H1 (cell line): ENCODE data around the gene CARD11. TPM values are rescaled to one million over a fixed set of nuclear protein-coding genes. Genes with fewer than 3 reads are reported as not detected.

Experiments
- CTCF ChIA-PET: fragments of 300-600 bp; sonication (Branson Sonifier 250); formaldehyde crosslinking; loops from one replicate; lab custom pipeline; 2021; ENCODE audit not compliant: partially characterized antibody; lab: Charles Lee
- POLR2A ChIA-PET: fragments of 300-600 bp; sonication (Branson Sonifier 250); formaldehyde crosslinking; loops from one replicate; lab custom pipeline; 2021; ENCODE audit warnings: inconsistent platforms; ENCODE audit not compliant: partially characterized antibody; lab: Charles Lee
- DNase-seq, 2 experiments: peaks; one replicate each; pipeline versions ENCODE4 v3.0.0 to v3.0.0-alpha.2; 2010 to 2022; ENCODE audit warnings: low spot score in 2 of 2, low read depth in 1 of 2, mixed read lengths in 1 of 2
- FAIRE-seq: peaks from 2 replicates; lab custom pipeline; 2011; peaks lifted over from hg19 to GRCh38; lab: Jason Lieb, UNC
- H2AFZ ChIP-seq: 2 replicates; pipeline ENCODE4 v1.8.1; 2012; ENCODE audit warnings: low read length, inconsistent platforms
- H2AK5ac ChIP-seq: 2 replicates; pipeline ENCODE4 v1.6.1; 2013; ENCODE audit warnings: low read depth, low read length
- H2BK120ac ChIP-seq: replicated peaks from 2 replicates; pipeline ENCODE3; 2013; ENCODE audit warnings: low read depth, low read length, inconsistent platforms
- H2BK12ac ChIP-seq: 2 replicates; pipeline ENCODE4 v1.6.1; 2013; ENCODE audit warnings: low read depth, low read length
- H2BK15ac ChIP-seq: 2 replicates; pipeline ENCODE4 v1.6.1; 2013; ENCODE audit warnings: low read length
- H2BK20ac ChIP-seq: 2 replicates; pipeline ENCODE4 v1.6.1; 2013; ENCODE audit warnings: low read length
- H2BK5ac ChIP-seq: 2 replicates; pipeline ENCODE4 v1.6.1; 2013; ENCODE audit warnings: low read depth, low read length
- H3K14ac ChIP-seq: 2 replicates; pipeline ENCODE4 v1.6.1; 2013; ENCODE audit warnings: inconsistent platforms; ENCODE audit not compliant: insufficient read length
- H3K18ac ChIP-seq: 2 replicates; pipeline ENCODE4 v1.6.1; 2013; ENCODE audit warnings: low read length; ENCODE audit errors: extremely low read depth
- H3K23ac ChIP-seq: 2 replicates; pipeline ENCODE4 v1.6.1; 2013; ENCODE audit warnings: inconsistent platforms; ENCODE audit not compliant: insufficient read length
- H3K23me2 ChIP-seq: 2 replicates; pipeline ENCODE4 v1.6.1; 2013; ENCODE audit warnings: low read depth, low read length
- H3K27ac ChIP-seq: 2 replicates; pipeline ENCODE4 v1.6.1; 2011; ENCODE audit warnings: low read depth, low read length, inconsistent platforms
- H3K27me3 ChIP-seq, 4 experiments: replicated peaks in 1 of 4; 1 replicate in 1 of 4; 2 replicates in 3 of 4; pipeline versions ENCODE4 v1.6.1 to v1.8.1; 2011 to 2013; ENCODE audit warnings: low read length in 3 of 4, mild to moderate bottlenecking in 3 of 4, inconsistent platforms in 2 of 4, mixed read lengths in 2 of 4, moderate library complexity in 1 of 4; ENCODE audit not compliant: control insufficient read depth in 3 of 4, insufficient read depth in 3 of 4; ENCODE audit errors: extremely low read depth in 1 of 4
- H3K36me3 ChIP-seq, 4 experiments: 2 replicates each; pipeline versions ENCODE4 v1.6.1 to v1.8.1; 2011 to 2013; ENCODE audit warnings: mild to moderate bottlenecking in 4 of 4, low read length in 3 of 4, moderate library complexity in 2 of 4, control low read depth in 1 of 4, inconsistent platforms in 1 of 4; ENCODE audit not compliant: insufficient read depth in 4 of 4, control insufficient read depth in 2 of 4
- H3K4ac ChIP-seq: replicated peaks from 2 replicates; pipeline ENCODE3; 2013; ENCODE audit warnings: low read length, low read depth, mixed read lengths, inconsistent platforms; ENCODE audit not compliant: insufficient read length
- H3K4me1 ChIP-seq, 4 experiments: replicated peaks in 1 of 4; 1 replicate in 1 of 4; 2 replicates in 3 of 4; pipeline versions ENCODE4 v1.6.1 to v1.8.1; 2011 to 2013; ENCODE audit warnings: low read length in 3 of 4, inconsistent platforms in 2 of 4, mixed read lengths in 1 of 4; ENCODE audit not compliant: insufficient read depth in 4 of 4, control insufficient read depth in 3 of 4
- H3K4me2 ChIP-seq, 2 experiments: 2 replicates each; pipeline versions ENCODE4 v1.6.1 to v1.8.1; 2011 to 2013; ENCODE audit warnings: low read depth in 2 of 2, low read length in 2 of 2, control low read depth in 1 of 2, inconsistent platforms in 1 of 2, mild to moderate bottlenecking in 1 of 2; ENCODE audit not compliant: insufficient read depth in 1 of 2
- H3K4me3 ChIP-seq, 4 experiments: fragments of 200-600, 300-600 bp in 1 of 4; sonication (generic), shearing (Covaris generic), sonication (Bioruptor Twin) in 1 of 4; 2 replicates each; pipeline versions ENCODE4 v1.5.1 to v1.8.1; 2011 to 2016; ENCODE audit warnings: low read length in 4 of 4, low read depth in 3 of 4, control low read depth in 2 of 4, inconsistent platforms in 2 of 4, mild to moderate bottlenecking in 2 of 4, mixed read lengths in 1 of 4, moderate library complexity in 1 of 4; ENCODE audit not compliant: insufficient read depth in 2 of 4; ENCODE audit errors: extremely low read depth in 1 of 4
- H3K56ac ChIP-seq: replicated peaks from 2 replicates; pipeline ENCODE3; 2013; ENCODE audit warnings: low read depth, mild to moderate bottlenecking, mixed read lengths, low read length, inconsistent platforms; ENCODE audit not compliant: insufficient read length
- H3K79me1 ChIP-seq: 2 replicates; pipeline ENCODE4 v1.6.1; 2013; ENCODE audit warnings: low read depth, low read length, control low read depth
- H3K79me2 ChIP-seq, 2 experiments: 2 replicates each; pipeline versions ENCODE4 v1.6.1 to v1.8.1; 2012 to 2013; ENCODE audit warnings: low read length in 2 of 2, mild to moderate bottlenecking in 2 of 2, inconsistent platforms in 1 of 2; ENCODE audit not compliant: insufficient read depth in 2 of 2, control insufficient read depth in 1 of 2
- H3K9ac ChIP-seq, 4 experiments: replicated peaks in 1 of 4; 1 replicate in 1 of 4; 2 replicates in 3 of 4; pipeline versions ENCODE4 v1.6.1 to v1.8.1; 2011 to 2013; ENCODE audit warnings: low read depth in 3 of 4, low read length in 3 of 4, control low read depth in 2 of 4, mild to moderate bottlenecking in 2 of 4, moderate library complexity in 2 of 4, inconsistent platforms in 1 of 4; ENCODE audit errors: extremely low read depth in 1 of 4
- H3K9me3 ChIP-seq, 2 experiments: 2 replicates each; pipeline versions ENCODE4 v1.6.1 to v1.8.1; 2012 to 2013; ENCODE audit warnings: mild to moderate bottlenecking in 2 of 2, moderate library complexity in 2 of 2, control low read depth in 1 of 2, inconsistent platforms in 1 of 2, low read depth in 1 of 2, low read length in 1 of 2, mixed read lengths in 1 of 2; ENCODE audit not compliant: insufficient read depth in 2 of 2
- H4K20me1 ChIP-seq, 2 experiments: replicated peaks in 1 of 2; 2 replicates each; pipeline versions ENCODE3 to v1.8.1; 2011 to 2013; ENCODE audit warnings: inconsistent platforms in 2 of 2, low read length in 2 of 2, mild to moderate bottlenecking in 1 of 2; ENCODE audit not compliant: insufficient read depth in 2 of 2, control insufficient read depth in 1 of 2
- H4K5ac ChIP-seq: 2 replicates; pipeline ENCODE4 v1.6.1; 2013; ENCODE audit warnings: low read length, low read depth, mixed read lengths, inconsistent platforms; ENCODE audit not compliant: insufficient read length
- H4K8ac ChIP-seq: 2 replicates; pipeline ENCODE4 v1.8.0; 2013; ENCODE audit warnings: mild to moderate bottlenecking, moderate library complexity, low read length, inconsistent platforms; ENCODE audit not compliant: insufficient read depth; ENCODE audit errors: extremely low read depth
- H4K91ac ChIP-seq: replicated peaks from 2 replicates; pipeline ENCODE3; 2013; ENCODE audit warnings: low read length, mixed read lengths, inconsistent platforms; ENCODE audit not compliant: insufficient read length
- ASH2L ChIP-seq: fragments of 200-600, 300-600 bp; sonication (generic); IDR thresholded peaks from one replicate; pipeline ENCODE4 v1.7.1; 2017; ENCODE audit warnings: low read length
- BCL11A ChIP-seq, 2 experiments: IDR thresholded peaks; one replicate each; pipeline ENCODE4 v1.6.1; 2011; ENCODE audit warnings: low read depth in 2 of 2, low read length in 2 of 2, mild to moderate bottlenecking in 2 of 2
- BRCA1 ChIP-seq: IDR thresholded peaks from 2 replicates; pipeline ENCODE4 v1.6.1; 2012; ENCODE audit warnings: low read depth, low read length, improper control_type of control experiment
- CTBP2 ChIP-seq: IDR thresholded peaks from 2 replicates; pipeline ENCODE4 v1.7.0; 2011; ENCODE audit warnings: borderline replicate concordance, mild to moderate bottlenecking, moderate library complexity, mixed read lengths, low read length; ENCODE audit not compliant: insufficient read depth, insufficient read length
- RFX5 ChIP-seq: IDR thresholded peaks from 2 replicates; pipeline ENCODE4 v1.6.1; 2011; ENCODE audit warnings: low read depth, low read length, improper control_type of control experiment, borderline replicate concordance
- RXRA ChIP-seq: IDR thresholded peaks from 2 replicates; pipeline ENCODE4 v1.6.1; 2011; ENCODE audit warnings: low read depth, mild to moderate bottlenecking, low read length, moderate library complexity; ENCODE audit not compliant: insufficient read depth
- SAP30 ChIP-seq: fragments of 300-600 bp; sonication (generic); IDR thresholded peaks from 2 replicates; pipeline ENCODE4 v1.7.1; 2012; ENCODE audit warnings: low read length, moderate library complexity, mild to moderate bottlenecking, inconsistent platforms; ENCODE audit not compliant: insufficient read depth, insufficient replicate concordance
- SIN3A ChIP-seq, 2 experiments: IDR thresholded peaks in 1 of 2; conservative IDR thresholded peaks in 1 of 2; 2 replicates each; pipeline ENCODE4 v1.6.1; 2011 to 2012; ENCODE audit warnings: low read length in 2 of 2, improper control_type of control experiment in 1 of 2, low read depth in 1 of 2, mild to moderate bottlenecking in 1 of 2
- TBP ChIP-seq: IDR thresholded peaks from 2 replicates; pipeline ENCODE4 v1.6.1; 2011; ENCODE audit warnings: low read depth, low read length, improper control_type of control experiment
- TEAD4 ChIP-seq: IDR thresholded peaks from 2 replicates; pipeline ENCODE4 v1.6.1; 2012; ENCODE audit warnings: low read depth, low read length, inconsistent platforms, mixed read lengths
- ZNF274 ChIP-seq: IDR thresholded peaks from 2 replicates; pipeline ENCODE4 v1.7.0; 2012; ENCODE audit warnings: low read length, borderline replicate concordance; ENCODE audit errors: extremely low read depth
- WGBS, 2 experiments: shearing (Covaris generic) in 1 of 2; methylation state at CpG; one replicate each; pipeline versions ENCODE4 v1.1.6 to v1.1.7; 2013 to 2015; ENCODE audit warnings: low lambda C conversion rate in 2 of 2, mixed read lengths in 2 of 2, inconsistent platforms in 1 of 2, low coverage in 1 of 2, missing lambda C conversion rate in 1 of 2; ENCODE audit not compliant: insufficient replicate concordance in 2 of 2, insufficient coverage in 1 of 2, insufficient read length in 1 of 2; ENCODE audit errors: extremely low coverage in 1 of 2, missing lambda C conversion rate in 1 of 2; 5-methylcytosine and 5-hydroxymethylcytosine counted together
- polyA plus RNA-seq, 7 experiments: library from polyadenylated mRNA; depleted of rRNA in 3 of 7; stranded (reverse) in 5 of 7; unstranded in 2 of 7; fragments of >200 nt in 5 of 7; fragments of 200-250 nt in 2 of 7; gene quantifications; 1 replicate in 5 of 7; 2 replicates in 1 of 7; 4 replicates in 1 of 7; pipeline versions ENCODE4 v1.2.1 to v1.2.3, GENCODE V29; 2011 to 2013; ENCODE audit warnings: missing spikeins in 2 of 7, mixed read lengths in 2 of 7
- total RNA-seq: library from RNA; stranded (reverse); fragmentation: NEBNext Ultra II Directional; extraction: Animal tissue kit (Norgen Biotek cat#: 25700); gene quantifications from 2 replicates; pipeline ENCODE4 v1.2.1, GENCODE V29; 2021

The CARD11 gene
- total and polyA plus RNA-seq, 2 of the 8 experiments (the other 6 are each of a cell fraction or from before 2014, with no cell fraction given), result 12.6 to 29.8 TPM

GRCh38 chr7:2941216-2941859 lies 102.3 kb downstream of the CARD11 start:
- POLR2A ChIA-PET, result no interaction called here
- no peak overlapping the region for H2BK5ac ChIP-seq
- no peak overlapping the region for H3K18ac ChIP-seq
- no peak overlapping the region for H2AFZ ChIP-seq
- no peaks in the 10 kb centered on the region for H3K79me2 ChIP-seq
- no peak overlapping the region for H2BK120ac ChIP-seq
- no peak overlapping the region for H4K8ac ChIP-seq
- DNase-seq (no peak), FAIRE-seq (no peak)
- CTCF ChIA-PET, result interaction anchor here (0.7 to 1.8 kb wide), 3 partner anchors 12 to 20 kb away, joined by 4 to 5 read pairs (median 4); no protein-coding TSS in a partner anchor
- no peak overlapping the region for H3K9ac ChIP-seq
- no peak overlapping the region for H3K27ac ChIP-seq
- no peak overlapping the region for H2BK15ac ChIP-seq
- H2BK12ac ChIP-seq, result no peak overlapping the region
- H3K4me2 ChIP-seq, result no peak overlapping the region
- H4K20me1 ChIP-seq, result no peaks in the 10 kb centered on the region
- H3K36me3 ChIP-seq, result peaks cover 0 to 2% (median 0%) of the 10 kb centered on the region in 4 experiments; a peak in 3 of 8 replicates
- no peak overlapping the region for H2BK20ac ChIP-seq
- H3K79me1 ChIP-seq, result no peaks in the 10 kb centered on the region
- no peaks in the 10 kb centered on the region for H3K9me3 ChIP-seq
- H4K5ac ChIP-seq, result no peak overlapping the region
- WGBS, 2 experiments, result 89% methylated on average over 12 of the region's 12 CpGs; no CpG with 5 or more reads in 1 of the 2 experiments
- peaks cover 2% of the 10 kb centered on the region; the same call in 1 of the 2 replicates for H3K23me2 ChIP-seq
- peaks cover 0 to 2% (median 0%) of the 10 kb centered on the region in 4 experiments; a peak in 1 of 7 replicates for H3K27me3 ChIP-seq
- no peak overlapping the region for H3K23ac ChIP-seq
- H4K91ac ChIP-seq, result no peak overlapping the region
- no peak overlapping the region for H3K4me3 ChIP-seq
- H3K4me1 ChIP-seq, result peaks cover 0 to 4% (median 0%) of the 10 kb centered on the region in 4 experiments; a peak in 3 of 7 replicates
- no peak overlapping the region for H2AK5ac ChIP-seq
- no peak overlapping the region for H3K14ac ChIP-seq
- TF ChIP-seq BRCA1, result no peak
- no peak for TF ChIP-seq RXRA
- no peak for TF ChIP-seq ASH2L
- no peak for TF ChIP-seq BCL11A (IDR thresholded peaks at IDR 0.05; ENCODE audit: low read depth in 2 of 2, low read length in 2 of 2)
- no peak for TF ChIP-seq ZNF274
- TF ChIP-seq SAP30, result no peak
- no peak for TF ChIP-seq CTBP2
- no peak for TF ChIP-seq SIN3A (conservative IDR thresholded peaks at IDR 0.05 in 1 of 2, IDR thresholded peaks at IDR 0.05 in 1 of 2; ENCODE audit: low read depth in 1 of 2, low read length in 2 of 2)
- no peak for TF ChIP-seq RFX5
- no peak for TF ChIP-seq TBP
- TF ChIP-seq TEAD4, result no peak
- no peak overlapping the region for H3K56ac ChIP-seq
- H3K4ac ChIP-seq, result no peak overlapping the region
